HG02678 (cell line): ENCODE data around the gene COL1A1.

Experiments used
- ATAC-seq: cut with Tn5 transposase; IDR thresholded peaks from one replicate; pipeline ENCODE4 v1.9.1; 2021; ENCODE audit warnings: mild to moderate bottlenecking, moderate library complexity; ENCODE audit not compliant: unreplicated experiment

The COL1A1 gene

DNA sequence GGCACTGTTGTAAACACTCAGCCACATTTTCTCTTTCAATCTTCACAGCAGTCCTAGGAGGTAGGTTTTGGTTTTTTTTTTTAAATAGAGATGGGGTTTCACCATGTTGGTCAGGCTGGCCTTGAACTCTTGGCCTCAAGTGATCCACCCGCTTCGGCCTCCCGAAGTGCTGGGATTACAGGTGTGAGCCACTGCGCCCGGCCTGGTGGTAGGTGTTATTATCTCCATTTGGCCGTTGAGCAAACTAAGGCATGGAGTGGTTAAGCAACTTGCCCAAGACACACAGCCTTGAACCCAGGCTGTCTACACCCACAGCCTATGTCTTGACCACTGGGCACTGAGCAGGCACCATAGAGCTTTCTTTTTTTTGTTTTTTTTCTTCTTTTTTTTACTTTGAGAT lies 27.0 kb downstream of the COL1A1 start:
- no peak for ATAC-seq

DNA sequence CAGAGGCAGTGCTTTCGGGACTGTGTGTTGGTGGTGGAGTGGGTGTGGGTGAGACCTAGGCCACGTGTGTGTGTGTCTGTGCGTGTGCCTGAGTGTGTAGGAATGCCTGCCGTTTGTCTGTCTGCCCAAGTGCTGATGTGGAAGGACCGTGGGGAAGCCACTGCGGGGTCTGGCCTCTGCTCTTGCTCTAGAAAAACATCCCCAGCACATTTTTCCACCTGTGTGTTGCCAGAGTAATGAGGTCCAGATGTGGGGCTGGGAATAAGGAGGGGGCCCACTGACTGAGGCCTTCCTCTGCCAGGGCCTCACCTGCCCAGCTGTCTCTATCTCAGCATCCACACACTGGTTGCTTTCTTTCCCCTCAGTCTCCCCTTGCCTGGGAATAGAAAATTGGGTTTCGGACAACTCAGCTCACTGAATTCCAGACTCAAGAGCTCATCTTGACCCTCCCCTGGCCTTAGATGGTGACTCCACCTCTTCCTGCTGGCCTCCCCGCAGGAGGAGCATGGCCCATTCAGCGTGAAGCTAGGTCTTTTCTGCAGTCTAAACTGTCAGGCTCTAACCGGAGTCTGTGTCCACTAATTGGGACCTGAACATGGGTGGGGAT lies 28.0 kb downstream of the COL1A1 start:
- no peak for ATAC-seq

DNA sequence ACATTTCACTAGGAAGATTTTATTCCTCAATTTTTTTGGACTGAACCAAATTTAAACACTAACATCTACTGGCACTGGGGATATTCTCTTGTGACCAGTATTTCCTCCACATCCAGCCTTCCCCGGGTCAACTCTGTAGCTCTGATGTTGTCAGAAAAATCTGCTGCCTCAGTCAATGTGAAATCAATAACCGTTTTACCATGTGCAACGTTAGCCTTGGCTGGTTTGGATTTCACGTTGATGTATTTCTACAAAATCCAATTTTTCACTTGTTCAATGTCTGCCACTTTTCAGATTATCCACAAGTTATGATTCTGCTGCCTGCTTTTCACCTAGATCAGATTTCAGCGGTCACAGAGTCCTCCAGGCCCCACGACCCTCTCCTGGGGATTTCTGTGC lies 28.5 kb downstream of the COL1A1 start:
- no peak for ATAC-seq

DNA sequence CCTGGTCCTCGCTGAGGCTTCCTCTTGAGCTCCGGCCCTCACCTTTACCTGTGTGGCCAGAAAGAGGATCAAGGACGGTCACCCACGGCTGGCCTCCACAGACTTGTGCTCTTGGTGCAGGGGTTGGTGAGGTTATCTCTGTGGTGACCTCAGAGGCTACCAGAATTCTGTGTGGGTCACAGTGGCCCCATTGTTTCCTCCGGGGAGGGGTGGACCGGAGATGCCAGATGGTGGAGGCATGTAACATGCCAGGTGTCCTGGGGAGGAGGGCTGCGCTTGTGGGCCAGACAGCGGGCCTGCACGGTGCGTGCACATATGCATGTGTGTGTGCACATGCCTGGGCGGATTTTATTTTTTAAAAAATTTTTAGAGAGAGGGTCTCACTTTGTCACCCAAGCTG lies 29.3 kb downstream of the COL1A1 start:
- no peak for ATAC-seq

DNA sequence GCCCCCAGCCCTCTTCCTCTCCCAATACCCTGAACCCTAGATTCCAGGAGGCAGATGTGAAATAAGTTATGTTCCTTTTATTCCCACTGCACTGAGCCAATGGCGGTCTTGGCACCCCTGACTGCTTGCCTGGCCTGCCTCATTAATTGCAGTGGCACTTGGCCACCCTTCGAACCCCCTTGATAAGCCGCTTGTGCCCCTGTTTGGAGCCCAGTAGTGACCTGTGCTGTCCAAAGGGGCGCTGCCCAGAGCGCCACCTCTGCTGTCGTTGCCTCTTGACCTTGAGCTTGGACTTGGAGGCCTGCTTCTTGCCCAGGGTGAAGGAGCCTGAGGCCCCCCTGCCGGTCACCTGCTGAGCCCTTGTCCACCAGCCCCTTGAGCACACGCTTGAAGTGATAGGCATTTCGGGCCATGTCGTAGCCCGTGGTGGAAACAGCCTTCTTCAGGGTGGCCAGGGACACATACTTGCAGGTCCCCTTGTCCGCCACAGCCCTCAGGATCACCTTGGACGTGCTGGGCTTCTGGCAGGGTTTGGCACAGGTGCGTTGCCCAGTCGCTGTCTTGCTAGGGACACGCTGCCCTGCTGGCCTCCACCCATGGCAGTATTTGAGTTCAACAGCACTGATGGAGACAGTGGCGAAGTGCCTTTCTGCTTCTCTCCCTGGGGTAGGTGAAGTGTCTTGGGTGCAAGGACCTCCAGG lies 29.9 kb downstream of the COL1A1 start:
- no peak for ATAC-seq

DNA sequence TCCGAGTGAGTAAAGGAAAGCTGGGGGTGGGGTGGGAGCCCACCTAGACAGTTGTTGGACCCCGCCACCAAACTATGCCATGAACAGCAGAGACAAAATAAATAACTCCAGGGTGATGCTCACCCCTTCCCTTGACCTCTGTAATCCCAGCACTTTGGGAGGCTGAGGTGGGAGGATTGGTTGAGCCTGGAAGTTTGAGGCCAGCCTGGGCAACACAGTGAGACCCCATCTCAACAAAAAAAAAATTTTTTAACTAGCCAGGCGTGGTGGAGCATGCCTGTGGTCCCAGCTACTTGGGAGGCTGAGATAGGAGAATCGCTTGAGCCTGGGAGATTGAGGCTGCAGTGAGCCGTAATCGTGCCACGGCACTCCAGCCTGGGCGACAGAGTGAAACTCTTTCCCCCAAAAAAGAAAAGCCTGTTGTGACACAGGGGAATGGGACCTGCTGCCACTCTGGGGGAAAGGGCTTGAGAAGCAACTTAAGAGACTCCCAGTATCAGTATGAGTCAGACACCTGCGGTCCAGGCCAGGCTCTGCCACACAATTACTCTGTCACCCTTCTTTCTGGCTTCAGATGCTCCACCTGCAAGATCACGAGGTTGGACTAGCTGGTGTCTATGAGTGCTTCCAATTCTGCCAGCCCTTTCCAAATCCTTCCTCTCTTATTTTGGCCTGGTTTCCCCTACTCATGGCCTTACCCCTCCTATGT lies 30.6 kb downstream of the COL1A1 start:
- ATAC-seq = peak; percentile 76

DNA sequence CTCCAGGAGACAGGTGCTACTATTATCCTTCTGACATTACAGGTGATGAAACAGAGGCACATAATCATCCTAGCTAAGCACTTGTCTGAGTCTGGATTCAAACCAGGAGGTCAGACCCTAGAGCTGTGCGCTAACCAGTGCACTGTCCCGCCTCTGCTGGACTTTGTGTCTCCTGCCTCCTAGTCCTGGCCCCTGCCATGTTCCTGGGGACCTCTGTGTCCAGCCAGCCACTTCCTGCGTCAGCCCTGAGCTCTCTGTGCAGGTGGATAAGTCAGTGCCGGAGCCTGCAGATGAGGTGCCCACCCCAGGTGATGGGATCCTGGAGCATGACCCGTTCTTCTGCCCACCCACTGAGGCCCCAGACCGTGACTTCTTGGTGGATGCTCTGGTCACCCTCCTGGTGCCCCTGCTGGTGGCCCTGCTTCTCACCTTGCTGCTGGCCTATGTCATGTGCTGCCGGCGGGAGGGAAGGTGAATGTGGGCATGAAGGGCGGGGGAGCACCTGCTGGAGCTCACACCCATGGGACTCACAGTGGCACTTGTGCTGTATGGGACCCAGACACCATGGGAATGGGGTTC lies 31.5 kb downstream of the COL1A1 start:
- no peak for ATAC-seq

DNA sequence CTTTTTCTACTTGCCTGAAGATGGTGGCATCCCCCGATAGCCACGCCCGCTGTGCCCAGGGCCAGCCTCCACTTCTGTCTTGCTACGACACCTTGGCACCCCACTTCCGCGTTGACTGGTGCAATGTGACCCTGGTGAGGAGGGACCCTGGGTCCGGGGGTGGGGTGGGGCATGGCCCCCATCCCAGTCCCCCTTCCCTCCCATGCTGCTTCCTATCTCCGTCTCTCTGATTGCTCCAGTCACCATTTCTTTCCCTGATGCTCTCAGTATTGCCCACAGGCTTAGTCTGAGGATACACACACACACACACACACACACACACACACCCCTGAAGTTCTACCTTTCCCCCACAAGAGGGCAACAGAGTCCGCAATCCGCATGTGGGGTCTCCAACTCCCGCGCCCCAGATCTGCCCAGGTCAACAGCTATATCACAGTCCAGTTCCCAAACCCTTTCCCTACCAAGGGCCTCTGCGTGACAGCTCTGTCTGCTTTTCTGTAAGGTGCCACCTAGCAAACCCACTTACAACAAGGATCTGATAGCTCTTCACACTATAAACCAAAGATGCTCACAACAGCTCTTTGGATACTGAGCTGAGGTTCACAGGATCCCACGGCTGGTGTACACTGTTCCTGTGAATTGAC lies 32.2 kb downstream of the COL1A1 start:
- ATAC-seq = no peak

DNA sequence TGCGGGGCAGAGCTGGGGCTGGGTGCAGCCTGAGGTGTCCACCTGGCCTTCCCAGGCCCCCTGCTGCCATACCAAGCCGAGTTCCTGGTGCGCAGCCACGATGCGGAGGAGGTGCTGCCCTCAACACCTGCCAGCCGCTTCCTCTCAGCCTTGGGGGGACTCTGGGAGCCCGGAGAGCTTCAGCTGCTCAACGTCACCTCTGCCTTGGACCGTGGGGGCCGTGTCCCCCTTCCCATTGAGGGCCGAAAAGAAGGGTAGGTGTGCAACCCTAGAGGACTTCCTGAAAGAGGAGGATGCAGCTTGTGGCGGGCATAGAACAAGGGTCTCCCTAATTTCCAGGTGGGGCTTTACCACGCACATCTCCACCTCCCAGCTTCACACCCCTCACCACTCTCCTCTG lies 33.1 kb downstream of the COL1A1 start:
- ATAC-seq = no peak

DNA sequence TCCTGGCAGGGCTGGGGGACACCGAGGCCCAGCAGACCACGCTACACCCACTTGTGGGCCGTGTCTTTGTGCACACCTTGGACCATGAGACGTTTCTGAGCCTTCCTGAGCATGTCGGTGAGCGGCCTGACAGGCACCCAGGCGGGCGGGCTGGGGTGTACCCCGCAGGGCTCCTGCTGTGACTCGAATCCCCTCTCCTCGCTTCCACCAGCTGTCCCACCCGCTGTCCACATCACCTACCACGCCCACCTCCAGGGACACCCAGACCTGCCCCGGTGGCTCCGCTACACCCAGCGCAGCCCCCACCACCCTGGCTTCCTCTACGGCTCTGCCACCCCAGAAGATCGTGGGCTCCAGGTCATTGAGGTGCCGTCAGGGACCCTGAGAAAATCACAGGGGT lies 34.1 kb downstream of the COL1A1 start:
- no peak for ATAC-seq

DNA sequence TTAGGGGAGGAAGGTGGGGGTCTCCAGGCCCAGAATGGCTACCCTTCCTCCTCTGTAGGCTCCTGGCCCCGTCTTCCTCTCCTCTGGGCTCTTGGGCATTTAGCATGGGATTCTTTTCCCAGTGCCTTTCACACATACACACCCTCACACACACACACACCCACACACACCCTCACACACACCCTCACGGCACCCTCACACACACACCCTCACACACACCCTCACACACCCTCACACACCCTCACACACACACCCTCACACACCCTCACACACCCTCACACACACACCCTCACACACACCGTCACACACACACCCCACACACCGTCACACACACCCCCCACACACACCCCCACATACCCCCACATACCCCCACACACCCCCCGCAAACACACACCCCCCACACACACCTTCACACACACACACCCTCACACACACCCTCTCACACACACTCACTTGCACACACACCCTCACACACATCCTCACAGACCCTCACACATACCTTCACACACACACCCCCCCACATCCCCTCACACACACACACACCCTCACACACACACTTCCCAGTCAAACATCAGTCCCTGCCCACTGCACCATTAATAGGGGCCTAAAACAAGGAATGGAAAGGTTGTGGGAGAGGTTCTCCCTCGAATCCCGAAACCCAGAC lies 34.8 kb downstream of the COL1A1 start:
- ATAC-seq = no peak

DNA sequence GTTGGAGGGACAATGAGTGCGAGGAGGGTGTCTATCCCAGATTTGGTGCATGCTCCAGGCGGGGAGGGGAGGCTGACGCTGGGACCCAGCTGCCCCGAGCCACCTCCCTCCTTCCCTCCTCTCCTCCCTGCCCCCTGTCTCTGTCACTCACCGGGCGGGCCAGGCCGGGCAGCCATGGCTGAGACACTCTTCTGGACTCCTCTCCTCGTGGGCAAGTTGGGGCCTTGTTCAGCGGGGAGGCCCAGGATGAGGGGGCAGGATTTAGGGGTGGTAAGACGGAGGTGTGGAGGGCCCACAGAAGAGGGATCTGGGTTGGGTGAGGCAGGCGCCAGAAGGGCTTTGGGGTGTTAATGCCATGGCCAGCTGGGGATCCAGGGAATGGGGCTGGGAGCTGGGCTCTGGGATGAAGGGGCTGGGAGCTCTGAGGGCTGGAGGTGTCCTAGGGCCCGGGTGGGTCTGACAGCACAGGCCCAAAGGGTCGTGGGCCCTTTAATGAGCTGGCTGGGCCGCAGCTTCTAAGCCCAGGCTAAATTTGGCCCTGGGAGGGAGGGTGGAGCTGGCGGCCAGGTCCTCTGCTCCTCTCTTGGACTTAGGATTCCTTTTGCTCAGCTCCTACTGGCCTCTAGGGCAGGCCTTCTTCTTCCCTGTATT lies 35.4 kb downstream of the COL1A1 start, which contains the start of gene SGCA:
Gene SGCA, plus strand, starts transcription at position 139 of the 651 bp plus-strand sequence. Its CDS starts 36 bp downstream, at position 175.
- no peak for ATAC-seq

DNA sequence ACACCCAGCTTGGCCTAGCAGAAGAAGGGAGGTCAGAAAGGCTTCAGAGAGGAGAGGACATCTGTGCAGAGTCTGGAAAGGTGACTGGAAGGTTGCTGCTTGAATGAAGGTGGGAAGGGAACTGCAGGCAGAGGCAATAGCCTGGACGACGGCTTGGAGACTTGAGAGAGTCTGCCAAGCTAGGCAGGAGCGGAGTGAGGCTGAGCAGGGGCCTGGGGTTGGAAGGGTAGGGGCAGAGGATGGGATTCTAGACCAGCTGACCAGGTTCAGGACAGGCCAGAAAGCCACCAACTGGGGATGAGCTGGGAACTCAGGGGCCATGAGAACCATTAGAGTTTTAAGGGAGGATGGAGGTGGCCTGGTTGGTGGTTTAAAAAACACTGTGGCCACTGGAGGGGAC lies 36.0 kb downstream of the COL1A1 start:
- no peak for ATAC-seq

DNA sequence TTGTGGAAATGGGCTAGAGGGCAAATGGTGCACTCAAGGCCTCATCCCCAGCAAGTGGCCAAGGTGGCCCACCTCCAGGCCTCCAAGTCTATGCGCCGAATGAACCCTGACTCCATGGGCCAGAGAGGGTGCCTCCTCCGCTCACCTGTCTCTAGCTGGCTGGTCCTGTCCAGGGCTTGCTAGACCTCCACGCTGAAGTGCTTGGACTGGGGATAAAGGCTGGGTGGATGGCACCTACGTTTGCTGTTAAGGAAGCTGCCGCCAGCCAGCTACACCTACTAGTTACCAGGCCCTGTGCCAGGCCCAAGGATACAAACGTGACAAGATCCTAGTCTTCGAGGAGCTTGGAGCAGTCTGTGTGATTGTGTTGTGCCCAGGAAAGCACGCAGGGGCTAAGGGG lies 36.4 kb downstream of the COL1A1 start:
- no peak for ATAC-seq

DNA sequence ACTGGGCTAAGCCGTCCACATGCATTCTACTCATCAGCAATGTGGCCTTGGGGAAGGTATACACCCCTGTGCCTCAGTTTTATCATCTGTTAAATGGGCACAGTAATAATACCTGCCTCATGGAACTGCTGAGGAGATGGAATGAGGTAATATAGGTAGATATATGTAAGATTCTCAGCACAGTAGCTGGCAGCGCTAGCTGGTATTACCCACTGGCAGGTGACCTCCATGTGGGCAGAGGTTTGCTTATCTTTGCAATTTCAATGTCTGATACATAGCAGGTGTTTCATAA lies 36.8 kb downstream of the COL1A1 start:
- no peak for ATAC-seq

DNA sequence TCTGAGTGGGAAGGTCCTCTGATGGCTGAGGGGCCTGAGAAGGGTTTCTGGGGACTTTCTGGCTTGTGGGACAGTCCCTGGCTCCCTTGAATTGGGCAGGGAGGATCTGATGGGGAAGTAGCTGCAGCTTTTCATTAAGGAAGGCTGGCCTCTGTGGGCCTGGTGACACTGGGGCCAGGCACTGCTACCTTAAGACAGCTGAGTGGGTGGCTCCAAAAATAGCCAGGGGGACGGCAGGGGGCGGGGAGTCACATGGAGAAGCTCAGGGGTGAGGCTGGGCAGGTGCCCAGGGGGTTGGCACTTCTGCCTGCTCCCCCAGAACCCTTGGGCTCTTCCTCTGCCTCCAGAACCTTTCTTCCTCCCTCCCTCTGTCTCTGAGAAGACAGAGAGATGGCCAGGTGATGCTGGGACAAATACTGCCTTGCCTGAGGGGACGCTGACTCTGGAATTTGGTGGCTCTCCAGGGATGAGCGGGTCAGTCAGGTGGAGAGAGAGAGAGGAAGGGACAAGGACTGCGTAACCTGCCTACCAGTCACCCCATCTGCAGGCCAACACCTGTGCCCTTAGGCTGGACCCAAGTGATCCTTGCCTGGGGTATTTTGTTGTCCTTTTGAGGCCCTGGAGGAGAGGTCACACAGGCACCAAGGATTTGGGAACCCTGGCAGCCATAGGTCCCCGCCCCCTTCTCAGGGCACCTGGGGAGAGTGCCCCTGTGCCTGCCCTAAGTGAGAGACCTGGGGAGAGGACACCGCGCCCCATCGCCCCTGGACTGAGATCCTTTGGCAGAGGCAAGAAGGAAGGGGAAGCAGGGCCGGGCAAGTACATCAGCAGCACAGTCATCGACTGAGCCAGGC lies 37.4 kb downstream of the COL1A1 start:
- ATAC-seq = peak; percentile 44

DNA sequence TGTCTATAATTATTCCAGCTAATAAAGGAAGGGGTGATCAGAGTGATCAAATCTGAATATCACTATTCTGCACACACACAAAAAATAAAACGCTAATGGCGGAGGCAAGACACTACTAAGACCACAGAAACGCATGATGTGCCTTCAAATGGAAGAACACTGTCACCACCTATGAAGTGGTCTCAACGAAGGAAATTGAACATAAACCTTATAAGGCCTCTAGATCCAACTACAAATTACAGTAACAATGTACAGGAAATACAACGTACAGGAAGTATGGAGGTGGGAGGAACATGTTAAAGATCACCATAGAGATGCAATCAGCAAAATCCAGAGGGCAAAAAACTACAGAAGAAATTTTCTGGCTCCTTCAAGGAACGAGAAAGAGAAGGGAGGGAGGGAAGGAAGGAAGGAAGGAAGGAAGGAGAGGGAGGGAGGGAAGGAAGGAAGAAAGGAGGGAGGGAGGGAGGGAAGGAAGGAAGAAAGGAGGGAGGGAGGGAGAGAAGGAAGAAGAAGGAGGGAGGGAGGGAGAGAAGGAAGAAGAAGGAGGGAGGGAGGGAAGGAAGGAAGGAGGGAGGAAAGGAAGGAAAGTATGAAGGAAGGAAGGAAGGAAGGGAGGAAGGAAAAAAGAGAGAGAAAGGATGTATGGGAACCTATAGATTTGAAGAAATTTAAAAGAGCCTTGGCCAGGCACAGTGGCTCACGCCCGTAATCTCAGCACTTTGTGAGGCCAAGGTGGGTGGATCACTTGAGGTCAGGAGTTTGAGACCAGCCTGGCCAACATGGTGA lies 38.8 kb downstream of the COL1A1 start:
- no peak for ATAC-seq

DNA sequence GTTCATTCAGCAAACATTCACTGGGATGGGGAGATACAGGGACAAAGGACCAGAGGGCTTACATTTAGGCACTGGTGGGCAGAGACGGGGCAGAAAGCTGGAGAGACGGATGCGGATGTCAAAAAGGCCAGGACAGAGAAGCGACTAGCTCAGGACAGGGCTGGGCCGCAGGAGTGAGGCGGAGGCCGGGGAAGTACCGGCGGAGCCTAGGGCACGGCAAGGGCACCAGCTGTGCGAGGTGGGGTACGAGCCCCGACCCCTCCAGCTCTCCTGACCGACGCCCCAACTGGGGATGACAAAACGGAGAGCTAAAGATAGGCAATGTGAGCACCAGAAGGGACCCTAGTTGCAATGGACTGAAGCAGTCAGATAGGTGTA lies 39.5 kb downstream of the COL1A1 start:
- no peak for ATAC-seq
